ENCODE measurements around the gene TSPAN2. TPM values are rescaled to one million over a fixed set of nuclear protein-coding genes. Genes with fewer than 3 reads are reported as not detected.

The TSPAN2 gene
- total and polyA plus RNA-seq, 12 donors = 4.0 to 17.7 (median 6.7) TPM

- no peak for TF ChIP-seq CTCF (IDR thresholded peaks at IDR 0.05)
- H3K4me1 ChIP-seq = peaks cover 0 to 32% (median 9%) of the 10 kb centered on the region in 9 donors
- intact Hi-C loops (cut with DNase I) = no loop called here
- no peaks in the 10 kb centered on the region for H3K36me3 ChIP-seq
- no peak overlapping the region for H3K27ac ChIP-seq
- H3K27me3 ChIP-seq = no peaks in the 10 kb centered on the region
- no peak overlapping the region for H3K4me3 ChIP-seq
- no peaks in the 10 kb centered on the region for H3K9me3 ChIP-seq
- DNase-seq = no peak
- 56 to 75% methylated on average over 12 of the region's 12 CpGs for WGBS, 2 donors
- ATAC-seq = peak in 4 of 8 donors; percentile 18 to 45 (median 26)
Measured at GRCh38 chr1:115068826-115069585, 20.3 kb downstream of the TSPAN2 start.

- Histone ChIP-seq H3K9me3 (no peaks in the 10 kb centered on the region), H3K36me3 (no peaks in the 10 kb centered on the region), H3K4me1 (peaks cover 0 to 21% (median 3%) of the 10 kb centered on the region in 9 donors), H3K27me3 (no peaks in the 10 kb centered on the region), H3K4me3 (no peak overlapping the region), H3K27ac (no peak overlapping the region)
- intact Hi-C loops (cut with DNase I) = no loop called here
- DNase-seq = no peak
- no peak for TF ChIP-seq CTCF (IDR thresholded peaks at IDR 0.05)
- WGBS, 2 donors = 83 to 85% methylated on average over 8 of the region's 8 CpGs
- ATAC-seq = no peak
Measured at GRCh38 chr1:115067161-115067859, 22.0 kb downstream of the TSPAN2 start.

- intact Hi-C loops (cut with DNase I) = no loop called here
- Histone ChIP-seq H3K27me3 (no peaks in the 10 kb centered on the region), H3K36me3 (peaks cover 0 to under 1% (median 0%) of the 10 kb centered on the region in 9 donors), H3K4me3 (no peak overlapping the region), H3K4me1 (peaks cover 0 to 27% (median 7%) of the 10 kb centered on the region in 9 donors), H3K27ac (no peak overlapping the region), H3K9me3 (no peaks in the 10 kb centered on the region)
- WGBS, 2 donors = 91 to 94% methylated on average over 6 of the region's 6 CpGs
- DNase-seq (no peak), ATAC-seq (no peak)
- no peak for TF ChIP-seq CTCF (IDR thresholded peaks at IDR 0.05)
Measured at GRCh38 chr1:115065021-115065420, 24.3 kb downstream of the TSPAN2 start.

- Histone ChIP-seq H3K27me3 (no peaks in the 10 kb centered on the region), H3K27ac (no peak overlapping the region), H3K4me3 (no peak overlapping the region), H3K9me3 (no peaks in the 10 kb centered on the region), H3K36me3 (peaks cover 0 to 6% (median 0%) of the 10 kb centered on the region in 9 donors), H3K4me1 (peaks cover 0 to 27% (median 7%) of the 10 kb centered on the region in 9 donors)
- intact Hi-C loops (cut with DNase I) = loop anchor here in 1 of 10 donors (5.0 kb wide), 1 partner anchor 38 kb away; no protein-coding TSS in a partner anchor
- no peak for TF ChIP-seq CTCF (IDR thresholded peaks at IDR 0.05)
- DNase-seq = no peak
- no peak for ATAC-seq
- 62 to 73% methylated on average over 3 of the region's 3 CpGs for WGBS, 2 donors
Measured at GRCh38 chr1:115064461-115064860, 24.8 kb downstream of the TSPAN2 start.
